DND-41 (cell line): ENCODE results near the gene CCNJL.

Source experiments
- CTCF ChIP-seq: IDR thresholded peaks from 2 replicates; pipeline ENCODE4 v1.5.1; 2012; ENCODE audit warnings: borderline replicate concordance, low read length, moderate library complexity, mild to moderate bottlenecking; ENCODE audit not compliant: poor library complexity, severe bottlenecking; ENCODE audit errors: extremely low read depth
- EZH2 ChIP-seq: IDR thresholded peaks from 3 replicates; pipeline ENCODE4 v1.6.1; 2012; ENCODE audit warnings: borderline replicate concordance, low read depth, mild to moderate bottlenecking, moderate library complexity, low read length, inconsistent platforms; ENCODE audit not compliant: severe bottlenecking

GRCh38 chr5:160260881-160261815, 51.2 kb downstream of the CCNJL start:
- TF ChIP-seq CTCF (no peak), EZH2 (no peak)
